ENCODE data around the gene MTFR1L. TPM values are rescaled to one million over a fixed set of nuclear protein-coding genes. Genes with fewer than 3 reads are reported as not detected.

MTFR1L gene
- total and polyA plus RNA-seq, 9 of the 15 experiments (the other 6 are each of a cell fraction or from before 2014, with no cell fraction given) = 41.4 to 98.5 (median 53.7) TPM

- TF ChIP-seq CEBPG (CRISPR knock-in tag; IDR thresholded peaks at IDR 0.05) (peak; percentile 63), CEBPG (tag; conservative IDR thresholded peaks at IDR 0.05 in 1 of 2, IDR thresholded peaks at IDR 0.05 in 1 of 2) (no peak), SMARCA5 (IDR thresholded peaks at IDR 0.05) (peak; percentile 59; the same call in 1 of the 2 replicates), MEIS2 (IDR thresholded peaks at IDR 0.05; ENCODE audit: partially characterized antibody) (peak; percentile 71), PKNOX1 (IDR thresholded peaks at IDR 0.05) (peak; percentile 73), RAD21 (CRISPR knock-in tag; conservative IDR thresholded peaks at IDR 0.05 in 1 of 2, IDR thresholded peaks at IDR 0.05 in 1 of 2) (peak in 1 of 2 experiments; percentile 22; a peak in 2 of 4 replicates), HCFC1 (IDR thresholded peaks at IDR 0.05; ENCODE audit: low read depth, low read length) (no peak), THRB (CRISPR knock-in tag; conservative IDR thresholded peaks at IDR 0.05) (no peak), FOXO4 (CRISPR knock-in tag; IDR thresholded peaks at IDR 0.05) (no peak), MITF (IDR thresholded peaks at IDR 0.05) (no peak), NR2C2 (CRISPR knock-in tag; IDR thresholded peaks at IDR 0.05) (no peak), NR2C2 (tag; IDR thresholded peaks at IDR 0.05) (peak; percentile 78), TCF3 (CRISPR knock-in tag; IDR thresholded peaks at IDR 0.05) (peak; percentile 61), ESRRA (IDR thresholded peaks at IDR 0.05; ENCODE audit: borderline replicate concordance, low read depth) (peak; percentile 74; the same call in 1 of the 2 replicates), XRCC3 (IDR thresholded peaks at IDR 0.05) (no peak), KDM1A (IDR thresholded peaks at IDR 0.05) (peak; percentile 47 to 77; a peak in 2 of 4 replicates), PURB (CRISPR knock-in tag; IDR thresholded peaks at IDR 0.05; ENCODE audit: low read depth) (no peak), RCOR1 (IDR thresholded peaks at IDR 0.05; ENCODE audit: borderline replicate concordance in 1 of 2, low read depth in 2 of 2, low read length in 2 of 2) (peak in 1 of 2 experiments; percentile 72; a peak in 2 of 4 replicates), SMAD4 (CRISPR knock-in tag; conservative IDR thresholded peaks at IDR 0.05) (peak; percentile 81; the same call in 1 of the 2 replicates), ETS2 (tag; IDR thresholded peaks at IDR 0.05; ENCODE audit: borderline replicate concordance, poor library complexity, severe bottlenecking) (no peak), ZFP36 (IDR thresholded peaks at IDR 0.05; ENCODE audit: low read depth, low read length, partially characterized antibody) (peak; percentile 81), TAL1 (IDR thresholded peaks at IDR 0.05) (0 out of 2 replicates have a peak, but pooled peaks have one; percentile 14), RAD51 (IDR thresholded peaks at IDR 0.05; ENCODE audit: borderline replicate concordance, low read depth) (no peak)
- TF ChIP-seq, protein P1, sequence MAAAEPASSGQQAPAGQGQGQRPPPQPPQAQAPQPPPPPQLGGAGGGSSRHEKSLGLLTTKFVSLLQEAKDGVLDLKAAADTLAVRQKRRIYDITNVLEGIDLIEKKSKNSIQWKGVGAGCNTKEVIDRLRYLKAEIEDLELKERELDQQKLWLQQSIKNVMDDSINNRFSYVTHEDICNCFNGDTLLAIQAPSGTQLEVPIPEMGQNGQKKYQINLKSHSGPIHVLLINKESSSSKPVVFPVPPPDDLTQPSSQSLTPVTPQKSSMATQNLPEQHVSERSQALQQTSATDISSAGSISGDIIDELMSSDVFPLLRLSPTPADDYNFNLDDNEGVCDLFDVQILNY (CRISPR knock-in tag; IDR thresholded peaks at IDR 0.05) = no peak
Measured at GRCh38 chr1:25784575-25785051, 35.1 kb upstream of the MTFR1L start (continued).
